Ovary (tissue), 3 donors: ENCODE results near the gene DIS3L2.
"Not testable (repeated sequence)": the region's sequence is repeated elsewhere in the genome, so short reads cannot be mapped to it uniquely, and the experiment has no call there.

Experiments used
- CTCF ChIP-seq, 3 donors: fragments of 450-650 bp in 2 of 3; fragments of 200-600 bp in 1 of 3; IDR thresholded peaks; one replicate each; pipeline versions ENCODE4 v1.5.1 to v1.8.0; 2016 to 2022; ENCODE audit warnings: antibody characterized with exemption in 3 of 3, mild to moderate bottlenecking in 1 of 3
- EP300 ChIP-seq: sonication (generic); formaldehyde crosslinking; IDR thresholded peaks from one replicate; pipeline ENCODE4 v1.6.1; 2017; ENCODE audit warnings: antibody characterized with exemption
- donor health status: DM: no; HTN: no; CAD: no.

- not testable (repeated sequence) for TF ChIP-seq CTCF (IDR thresholded peaks at IDR 0.05); EP300
These were observed 370.1 kb downstream of the DIS3L2 start for GRCh38 chr2:232331641-232332040.
